Stimulated activated naive CD4-positive, alpha-beta T cell treated with Interleukin-2 at 50 U/mL for 16 hours (primary cell): ENCODE data around the gene KIAA0408.
"Not testable (repeated sequence)": the region's sequence is repeated elsewhere in the genome, so short reads cannot be mapped to it uniquely, and the experiment has no call there.

ENCODE experiments used
- DNase-seq: peaks from one replicate; lab custom pipeline; 2025; lab: John Stamatoyannopoulos, UW

Gene KIAA0408

DNA sequence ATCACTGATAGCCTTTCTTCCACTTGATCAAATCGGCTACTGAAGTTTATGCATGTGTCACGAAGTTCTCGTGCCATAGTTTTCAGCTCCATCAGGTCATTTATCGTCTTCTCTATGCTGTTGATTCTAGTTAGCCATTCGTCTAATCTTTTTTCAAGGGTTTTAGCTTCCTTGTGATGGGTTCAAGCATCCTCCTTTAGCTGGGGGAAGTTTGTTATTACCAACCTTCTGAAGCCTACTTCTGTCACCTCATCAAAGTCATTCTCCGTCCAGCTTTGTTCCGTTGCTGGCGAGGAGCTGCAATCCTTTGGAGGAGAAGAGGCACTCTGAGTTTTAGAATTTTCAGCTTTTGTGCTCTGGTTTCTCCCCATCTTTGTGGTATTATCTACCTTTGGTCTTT lies 47.2 kb downstream of the KIAA0408 start:
- DNase-seq = not testable (repeated sequence)
